Calu3 (cell line): ENCODE results near the gene NMNAT2. TPM values are rescaled to one million over a fixed set of nuclear protein-coding genes. Genes with fewer than 3 reads are reported as not detected.

Experiments used
- BruUV-seq: library from RNA; stranded (reverse); fragments of 400-500 nt; replicated peaks from 2 replicates; lab custom pipeline; 2021; lab: Mats Ljungman, UMichigan
- CTCF ChIA-PET: fragments of 300-600 bp; sonication (Branson Sonifier 250); formaldehyde crosslinking; loops from one replicate; lab custom pipeline; 2022; ENCODE audit warnings: antibody characterized with exemption; lab: Charles Lee
- DNase-seq: peaks from one replicate; pipeline ENCODE4 v3.0.0; 2022
- H3K27ac Mint-ChIP-seq: one replicate; pipeline ENCODE4 v1.8.0; 2022; ENCODE audit warnings: mixed read lengths; ENCODE audit not compliant: unreplicated experiment
- H3K27me3 Mint-ChIP-seq: one replicate; pipeline ENCODE4 v1.8.0; 2022; ENCODE audit warnings: mixed read lengths; ENCODE audit not compliant: unreplicated experiment
- H3K36me3 Mint-ChIP-seq: one replicate; pipeline ENCODE4 v1.8.0; 2022; ENCODE audit warnings: mild to moderate bottlenecking, moderate library complexity, mixed read lengths; ENCODE audit not compliant: insufficient read depth, unreplicated experiment
- H3K4me1 Mint-ChIP-seq: one replicate; pipeline ENCODE4 v1.8.0; 2022; ENCODE audit warnings: mild to moderate bottlenecking, low read depth, mixed read lengths; ENCODE audit not compliant: unreplicated experiment
- H3K4me3 Mint-ChIP-seq: one replicate; pipeline ENCODE4 v1.8.0; 2022; ENCODE audit warnings: mild to moderate bottlenecking, low read depth, moderate library complexity, mixed read lengths; ENCODE audit not compliant: unreplicated experiment
- H3K9me3 Mint-ChIP-seq: one replicate; pipeline ENCODE4 v1.8.0; 2022; ENCODE audit warnings: low read depth, mixed read lengths; ENCODE audit not compliant: unreplicated experiment
- intact Hi-C: fragments of 100-400 bp; cut with micrococcal nuclease; formaldehyde crosslinking; loops from one replicate; pipeline ENCODE4 v1.10.0; 2022; ENCODE audit not compliant: unreplicated experiment
- total RNA-seq: library from RNA; stranded (reverse); gene quantifications from 2 replicates; pipeline ENCODE4 v1.2.3, GENCODE V29; 2022
- TF ChIP-seq, protein P1 (sequence below): fragments of 200-600 bp; IDR thresholded peaks from one replicate; pipeline ENCODE4 v1.8.0; 2022; ENCODE audit warnings: antibody characterized with exemption; ENCODE audit not compliant: unreplicated experiment

NMNAT2 gene
- total RNA-seq, 1 experiment from 2014 or later: 0.26 TPM

DNA sequence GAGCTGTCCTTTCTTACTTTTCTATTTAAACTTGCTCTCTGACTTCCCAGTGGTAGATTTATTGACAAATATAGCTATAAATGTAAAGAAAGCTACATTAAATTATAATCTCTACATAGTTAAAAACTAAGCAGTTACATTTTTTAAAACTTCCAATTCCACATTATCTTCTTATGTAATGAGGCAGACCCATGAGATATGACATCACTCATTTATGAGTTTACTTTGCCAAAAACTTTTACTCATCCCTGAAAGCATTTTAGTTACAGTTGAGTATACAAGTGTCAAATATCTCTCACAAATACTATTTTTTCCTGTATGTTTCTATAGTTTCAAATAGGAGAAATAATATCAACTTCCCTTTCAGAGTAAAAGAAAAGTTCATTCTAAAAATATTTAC, 3.8 kb downstream of the NMNAT2 start:
- Mint-ChIP-seq H3K27ac (no peak overlapping the region), H3K4me3 (no peak overlapping the region), H3K9me3 (no peaks in the 10 kb centered on the region), H3K4me1 (peaks cover 29% of the 10 kb centered on the region), H3K36me3 (peaks cover 20% of the 10 kb centered on the region), H3K27me3 (peaks cover 41% of the 10 kb centered on the region)
- TF ChIP-seq, protein P1, sequence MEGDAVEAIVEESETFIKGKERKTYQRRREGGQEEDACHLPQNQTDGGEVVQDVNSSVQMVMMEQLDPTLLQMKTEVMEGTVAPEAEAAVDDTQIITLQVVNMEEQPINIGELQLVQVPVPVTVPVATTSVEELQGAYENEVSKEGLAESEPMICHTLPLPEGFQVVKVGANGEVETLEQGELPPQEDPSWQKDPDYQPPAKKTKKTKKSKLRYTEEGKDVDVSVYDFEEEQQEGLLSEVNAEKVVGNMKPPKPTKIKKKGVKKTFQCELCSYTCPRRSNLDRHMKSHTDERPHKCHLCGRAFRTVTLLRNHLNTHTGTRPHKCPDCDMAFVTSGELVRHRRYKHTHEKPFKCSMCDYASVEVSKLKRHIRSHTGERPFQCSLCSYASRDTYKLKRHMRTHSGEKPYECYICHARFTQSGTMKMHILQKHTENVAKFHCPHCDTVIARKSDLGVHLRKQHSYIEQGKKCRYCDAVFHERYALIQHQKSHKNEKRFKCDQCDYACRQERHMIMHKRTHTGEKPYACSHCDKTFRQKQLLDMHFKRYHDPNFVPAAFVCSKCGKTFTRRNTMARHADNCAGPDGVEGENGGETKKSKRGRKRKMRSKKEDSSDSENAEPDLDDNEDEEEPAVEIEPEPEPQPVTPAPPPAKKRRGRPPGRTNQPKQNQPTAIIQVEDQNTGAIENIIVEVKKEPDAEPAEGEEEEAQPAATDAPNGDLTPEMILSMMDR: no peak
- intact Hi-C loops: no loop called here
- no TSS peak for BruUV-seq
- CTCF ChIA-PET: interaction anchor here (1.3 kb wide), 1 partner anchor 302 kb away, joined by 10 read pairs; no protein-coding TSS in a partner anchor
- no peak for DNase-seq

DNA sequence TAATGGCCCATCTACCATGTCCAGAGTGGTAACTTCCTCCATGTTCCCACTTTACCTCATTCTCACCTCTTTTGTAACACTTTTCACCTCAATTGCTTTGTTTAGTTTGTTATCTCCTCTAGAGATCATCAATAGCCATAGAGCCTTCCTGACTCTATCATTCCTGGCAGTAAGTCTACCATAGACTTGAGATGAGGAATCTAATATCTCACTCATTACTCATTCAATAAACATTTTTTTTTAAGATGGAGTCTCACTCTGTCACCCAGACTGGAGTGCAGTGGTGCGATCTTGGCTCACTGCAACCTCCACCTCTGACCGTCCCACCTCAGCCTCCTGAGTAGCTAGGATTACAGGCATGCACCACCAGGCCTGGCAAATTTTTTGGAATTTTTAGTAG, 7.1 kb downstream of the NMNAT2 start:
- H3K36me3 Mint-ChIP-seq: no peaks in the 10 kb centered on the region
- CTCF ChIA-PET: no interaction called here
- peaks cover 2% of the 10 kb centered on the region for H3K4me1 Mint-ChIP-seq
- intact Hi-C loops: no loop called here
- H3K4me3 Mint-ChIP-seq: no peak overlapping the region
- TF ChIP-seq, protein P1: no peak
- H3K27me3 Mint-ChIP-seq: peaks cover 15% of the 10 kb centered on the region
- H3K9me3 Mint-ChIP-seq: no peaks in the 10 kb centered on the region
- BruUV-seq: no TSS peak
- no peak for DNase-seq
- H3K27ac Mint-ChIP-seq: no peak overlapping the region

DNA sequence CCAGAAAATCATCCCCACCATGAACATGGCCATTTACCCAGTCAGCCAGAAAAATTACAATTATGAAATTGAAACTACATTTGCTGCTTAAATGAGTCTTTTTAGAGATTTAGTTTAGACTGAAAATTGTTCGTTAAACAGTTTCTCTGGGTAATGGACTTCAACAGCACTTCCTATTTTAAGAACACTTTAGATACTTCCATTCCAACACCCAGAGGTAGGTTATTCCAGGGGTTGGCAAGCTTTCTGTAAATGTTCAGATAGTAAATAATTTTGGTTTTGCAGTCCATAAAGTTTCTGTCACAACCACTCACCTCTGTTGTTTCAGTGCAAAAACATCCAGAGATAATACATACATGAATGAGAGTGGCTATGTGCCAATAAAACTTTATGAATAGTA, 10.2 kb downstream of the NMNAT2 start:
- Mint-ChIP-seq H3K27ac (no peak overlapping the region), H3K9me3 (no peaks in the 10 kb centered on the region), H3K4me1 (no peaks in the 10 kb centered on the region), H3K36me3 (no peaks in the 10 kb centered on the region), H3K27me3 (peaks cover 36% of the 10 kb centered on the region), H3K4me3 (no peak overlapping the region)
- intact Hi-C loops: no loop called here
- no TSS peak for BruUV-seq
- TF ChIP-seq, protein P1: no peak
- CTCF ChIA-PET: no interaction called here
- no peak for DNase-seq

DNA sequence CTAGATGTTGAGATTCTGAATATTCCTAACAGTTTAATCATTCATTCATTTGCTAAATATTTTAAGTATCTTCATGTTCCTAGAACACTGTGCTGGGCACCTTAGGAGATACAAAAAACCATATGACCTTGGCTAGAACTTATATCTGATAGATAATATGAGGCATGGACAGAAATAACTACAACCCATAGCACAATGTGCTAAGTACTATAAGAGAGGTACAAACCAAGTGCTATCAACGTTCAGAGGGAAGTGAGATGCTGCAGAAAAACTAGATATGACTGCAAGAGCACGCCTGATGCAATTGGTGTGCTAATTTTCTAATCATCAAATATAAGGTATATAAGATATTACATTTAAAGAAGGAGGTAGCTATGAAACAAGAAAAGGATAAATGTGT, 10.7 kb downstream of the NMNAT2 start:
- intact Hi-C loops: no loop called here
- CTCF ChIA-PET: no interaction called here
- Mint-ChIP-seq H3K36me3 (no peaks in the 10 kb centered on the region), H3K4me3 (no peak overlapping the region), H3K27ac (no peak overlapping the region), H3K4me1 (no peaks in the 10 kb centered on the region), H3K27me3 (peaks cover 41% of the 10 kb centered on the region), H3K9me3 (no peaks in the 10 kb centered on the region)
- no TSS peak for BruUV-seq
- TF ChIP-seq, protein P1: no peak
- DNase-seq: no peak
